ENCODE measurements around the gene CCDC85C. TPM values are rescaled to one million over a fixed set of nuclear protein-coding genes. Genes with fewer than 3 reads are reported as not detected.

CCDC85C gene
- total RNA-seq, 1 donor from 2014 or later, result 7.3 TPM

DNA sequence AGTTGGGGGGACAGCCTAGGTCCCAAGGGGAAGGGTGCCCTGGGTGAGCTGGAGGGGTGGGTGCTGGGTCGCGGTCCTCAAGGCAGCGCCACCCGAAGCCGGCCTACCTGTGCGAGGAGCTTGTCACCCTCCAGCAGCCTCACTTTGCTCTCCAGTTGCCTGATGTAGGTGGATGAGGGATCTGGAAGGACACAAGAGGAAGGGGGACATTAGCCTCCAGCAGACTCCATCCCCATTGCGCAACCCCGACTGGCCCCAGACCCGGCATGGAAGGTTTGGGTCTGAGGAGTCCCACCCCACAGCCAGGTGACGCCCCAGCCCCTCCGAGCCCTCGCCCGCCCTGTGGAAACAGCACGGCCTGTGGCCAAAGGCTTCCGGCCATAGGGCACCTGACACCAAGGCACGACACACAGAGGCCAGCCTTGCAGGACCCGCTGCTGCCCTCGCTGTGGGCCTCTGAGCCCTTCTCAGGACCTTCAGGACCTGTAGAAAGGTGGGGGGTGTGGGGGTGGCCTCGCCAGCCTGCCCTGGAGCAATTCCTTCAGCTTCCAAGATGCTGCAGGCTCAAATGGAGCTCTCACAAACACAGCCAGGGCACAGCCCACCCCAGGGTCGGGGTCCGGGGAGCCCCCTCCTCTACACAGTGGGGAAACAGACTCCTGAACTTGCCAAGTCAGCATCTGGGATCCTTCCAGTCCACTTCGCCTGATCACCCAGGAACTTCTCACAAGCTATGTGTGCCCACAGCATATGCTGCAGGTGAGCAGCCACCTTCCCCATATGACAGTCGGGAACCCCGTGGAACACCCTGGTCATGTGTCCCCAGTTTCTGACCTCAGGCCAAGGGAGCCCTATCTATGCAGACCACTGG, 67.9 kb downstream of the CCDC85C start:
- DNase-seq (ENCODE audit: low spot score), result no peak
- H3K36me3 Mint-ChIP-seq (ENCODE audit: low read depth), result no peaks in the 10 kb centered on the region
- no peaks in the 10 kb centered on the region for H3K9me3 Mint-ChIP-seq
- intact Hi-C loops (cut with micrococcal nuclease), result no loop called here
- no peaks in the 10 kb centered on the region for H3K27me3 Mint-ChIP-seq (ENCODE audit: low read depth)
- H3K27ac Mint-ChIP-seq, result no peak overlapping the region
- no peak overlapping the region for H3K4me3 Mint-ChIP-seq (ENCODE audit: low read depth)
- H3K4me1 Mint-ChIP-seq (ENCODE audit: low read depth), result no peaks in the 10 kb centered on the region

DNA sequence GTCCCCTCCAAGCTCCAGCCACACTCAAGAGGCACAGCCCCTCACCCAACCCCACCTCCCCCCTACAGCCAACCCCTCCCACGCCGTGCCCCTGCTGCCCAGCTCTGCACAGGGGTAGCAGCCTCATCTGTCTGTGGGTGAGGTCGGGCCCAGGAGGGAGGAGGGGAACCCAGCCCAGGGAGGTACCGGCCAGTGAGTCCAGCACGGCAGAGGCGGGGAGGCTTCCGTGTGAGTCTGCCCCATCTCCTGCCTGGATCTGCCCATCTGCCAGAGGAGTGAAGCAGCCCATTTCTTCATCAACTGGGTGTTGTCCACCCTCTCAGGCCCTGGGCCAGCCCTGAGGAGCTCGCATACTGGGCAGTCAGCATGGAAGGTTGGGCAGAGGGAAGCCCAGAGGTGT, 68.6 kb downstream of the CCDC85C start:
- Mint-ChIP-seq H3K4me3 (ENCODE audit: low read depth) (no peak overlapping the region), H3K4me1 (ENCODE audit: low read depth) (no peaks in the 10 kb centered on the region), H3K36me3 (ENCODE audit: low read depth) (no peaks in the 10 kb centered on the region), H3K27ac (no peak overlapping the region), H3K27me3 (ENCODE audit: low read depth) (no peaks in the 10 kb centered on the region), H3K9me3 (no peaks in the 10 kb centered on the region)
- DNase-seq (ENCODE audit: low spot score), result no peak
- intact Hi-C loops (cut with micrococcal nuclease), result no loop called here

DNA sequence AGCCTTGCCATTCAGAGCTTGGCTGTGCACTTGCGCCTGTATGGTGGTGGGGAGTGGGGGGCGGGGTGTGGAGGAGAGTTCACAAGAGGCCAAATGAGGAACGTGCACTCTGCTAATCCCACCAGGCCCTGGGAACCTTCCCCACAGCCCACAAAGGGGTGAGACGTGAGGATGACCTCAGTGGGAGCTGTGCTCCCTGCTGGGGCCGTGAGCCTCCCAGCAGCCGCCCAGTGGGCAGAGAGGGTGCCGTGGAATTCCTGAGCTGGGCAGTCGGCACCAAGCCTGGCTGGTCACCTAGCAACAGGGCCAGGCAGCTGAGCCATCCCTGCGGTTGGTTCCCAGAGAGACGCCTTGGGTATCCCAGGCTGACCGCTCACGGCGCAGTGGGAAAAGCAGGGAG, 69.1 kb downstream of the CCDC85C start:
- Mint-ChIP-seq H3K27me3 (ENCODE audit: low read depth) (no peaks in the 10 kb centered on the region), H3K27ac (no peak overlapping the region)
- intact Hi-C loops (cut with micrococcal nuclease), result no loop called here

DNA sequence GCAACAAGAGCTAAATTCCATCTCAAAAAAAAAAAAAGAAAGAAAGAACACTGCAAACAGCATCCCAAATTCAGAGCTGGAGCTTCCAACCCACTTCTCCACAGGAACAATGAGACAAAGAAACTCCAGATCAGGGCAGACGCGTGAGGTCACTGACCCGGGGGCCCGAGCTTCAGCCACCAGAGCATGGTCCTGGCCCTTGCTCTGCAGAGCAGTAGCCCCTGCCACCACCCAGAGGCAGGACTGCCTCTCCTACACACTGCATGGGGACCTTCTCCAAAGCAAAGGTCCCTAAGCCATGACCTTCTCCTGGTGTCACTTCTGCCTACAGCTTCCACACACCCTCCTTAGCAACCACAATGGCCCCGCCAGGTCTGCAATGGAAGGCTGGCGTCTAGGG, 69.7 kb downstream of the CCDC85C start:
- intact Hi-C loops (cut with micrococcal nuclease), result no loop called here
- H3K4me3 Mint-ChIP-seq (ENCODE audit: low read depth), result no peak overlapping the region
- no peaks in the 10 kb centered on the region for H3K36me3 Mint-ChIP-seq (ENCODE audit: low read depth)
- H3K27ac Mint-ChIP-seq, result no peak overlapping the region
- no peaks in the 10 kb centered on the region for H3K9me3 Mint-ChIP-seq
- DNase-seq (ENCODE audit: low spot score), result no peak
- H3K27me3 Mint-ChIP-seq (ENCODE audit: low read depth), result no peaks in the 10 kb centered on the region
- no peaks in the 10 kb centered on the region for H3K4me1 Mint-ChIP-seq (ENCODE audit: low read depth)

More for the DNA sequence above, 69.1 kb downstream of the CCDC85C start:
- no peak for DNase-seq (ENCODE audit: low spot score)
- Mint-ChIP-seq H3K4me3 (ENCODE audit: low read depth) (no peak overlapping the region), H3K36me3 (ENCODE audit: low read depth) (no peaks in the 10 kb centered on the region), H3K4me1 (ENCODE audit: low read depth) (no peaks in the 10 kb centered on the region), H3K9me3 (no peaks in the 10 kb centered on the region)

DNA sequence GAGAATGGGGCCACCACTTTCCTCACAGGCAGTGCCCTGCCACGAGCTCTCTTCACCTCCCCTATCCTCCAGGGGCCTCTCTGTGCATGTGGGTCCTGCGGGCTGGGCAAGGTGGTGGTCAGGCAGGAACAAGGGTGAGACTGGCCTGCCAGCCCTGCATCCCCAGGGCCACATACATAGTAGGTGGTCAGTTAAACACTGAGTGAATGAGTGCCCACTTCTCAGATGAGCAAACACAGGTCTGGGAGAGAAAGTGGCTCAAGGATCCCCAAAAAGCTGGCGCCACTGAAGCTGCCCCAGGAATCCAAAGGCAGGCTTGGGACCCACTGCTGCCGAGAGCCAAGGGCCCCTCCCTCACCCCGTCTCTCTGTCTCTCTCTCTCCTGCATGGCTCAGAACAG, 71.7 kb downstream of the CCDC85C start:
- Mint-ChIP-seq H3K36me3 (ENCODE audit: low read depth) (no peaks in the 10 kb centered on the region), H3K27me3 (ENCODE audit: low read depth) (no peaks in the 10 kb centered on the region), H3K4me1 (ENCODE audit: low read depth) (no peaks in the 10 kb centered on the region), H3K27ac (no peak overlapping the region), H3K4me3 (ENCODE audit: low read depth) (no peak overlapping the region), H3K9me3 (no peaks in the 10 kb centered on the region)
- intact Hi-C loops (cut with micrococcal nuclease), result no loop called here
- DNase-seq (ENCODE audit: low spot score), result no peak

DNA sequence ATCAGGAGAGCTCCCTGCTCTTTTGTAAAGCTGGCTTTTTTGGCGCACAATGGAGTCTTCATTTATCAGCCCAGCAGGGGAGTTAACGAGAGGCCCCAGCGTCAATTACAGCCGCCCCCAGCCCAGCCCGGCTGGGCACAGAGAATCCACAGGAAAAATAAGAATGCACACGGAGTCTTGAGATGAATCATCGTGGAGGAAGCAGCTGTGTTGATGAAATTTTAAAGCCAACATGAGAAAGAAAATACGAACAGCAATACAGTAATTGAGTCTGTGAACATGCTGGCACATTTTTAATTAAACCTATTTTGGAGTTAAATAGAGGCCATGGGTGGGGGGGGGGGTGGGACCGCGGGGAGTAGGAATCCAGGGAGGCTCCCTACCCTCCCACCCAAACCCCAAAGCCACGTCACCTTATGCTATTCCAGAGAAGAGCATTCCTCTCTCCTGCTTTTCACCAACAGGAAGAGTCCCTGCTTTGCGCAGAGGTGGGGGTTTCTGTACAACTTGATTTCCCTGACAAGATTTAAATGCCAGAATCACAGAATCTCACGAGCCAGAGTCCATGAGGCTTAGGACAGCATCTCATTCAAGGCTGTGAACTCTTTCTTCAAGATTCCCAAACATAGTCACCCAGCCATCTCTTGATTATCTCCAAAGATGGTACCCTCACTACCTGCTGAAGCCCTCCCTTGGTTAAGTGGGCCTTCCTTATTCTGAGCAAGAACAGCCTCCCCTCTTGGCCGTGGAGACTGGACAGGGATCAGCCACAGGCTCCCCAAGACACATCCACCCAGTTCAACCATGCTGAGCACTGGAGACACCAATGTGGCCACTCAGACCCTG, 72.5 kb downstream of the CCDC85C start:
- Mint-ChIP-seq H3K4me1 (ENCODE audit: low read depth) (no peaks in the 10 kb centered on the region), H3K36me3 (ENCODE audit: low read depth) (no peaks in the 10 kb centered on the region)
- DNase-seq (ENCODE audit: low spot score), result no peak

DNA sequence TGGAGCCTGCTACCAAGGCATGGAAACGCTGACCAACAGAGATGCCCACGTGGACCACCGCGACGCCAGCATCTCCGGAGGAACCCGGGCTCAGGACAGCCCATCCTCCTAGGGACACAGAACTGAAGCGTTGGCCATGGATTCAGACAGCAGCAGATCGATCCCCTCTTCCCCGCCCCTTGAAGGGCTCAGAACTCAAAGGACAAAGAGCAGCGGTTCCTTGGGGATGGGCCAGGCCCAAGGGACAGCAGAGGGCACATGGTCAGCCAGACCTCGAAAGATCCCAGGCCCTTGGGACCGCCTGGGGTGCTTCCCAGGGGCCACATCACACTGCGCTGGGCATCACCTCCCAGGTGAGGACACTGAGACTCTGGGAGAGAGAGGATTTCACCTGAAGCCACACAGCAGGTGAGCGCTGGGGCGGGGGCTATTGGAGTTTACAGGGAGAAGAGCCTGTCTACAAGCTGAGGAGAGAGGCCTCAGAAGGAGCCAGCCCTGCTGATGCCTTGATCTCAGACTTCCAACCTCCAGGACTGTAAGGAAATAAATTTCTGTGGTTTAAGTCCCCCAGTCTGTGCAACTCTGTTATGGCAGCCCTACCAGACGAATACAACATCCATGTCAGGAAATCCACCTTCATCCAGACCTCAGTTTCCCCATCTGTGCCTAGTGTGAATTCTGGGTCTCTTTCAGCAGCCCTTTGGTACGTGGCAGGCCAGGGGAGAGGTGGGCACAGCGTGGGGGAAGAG, 73.4 kb downstream of the CCDC85C start:
- H3K9me3 Mint-ChIP-seq, result no peaks in the 10 kb centered on the region
- intact Hi-C loops (cut with micrococcal nuclease), result no loop called here

More for the DNA sequence above, 72.5 kb downstream of the CCDC85C start:
- intact Hi-C loops (cut with micrococcal nuclease), result no loop called here
- no peaks in the 10 kb centered on the region for H3K9me3 Mint-ChIP-seq
- H3K4me3 Mint-ChIP-seq (ENCODE audit: low read depth), result no peak overlapping the region
- H3K27ac Mint-ChIP-seq, result no peak overlapping the region
- H3K27me3 Mint-ChIP-seq (ENCODE audit: low read depth), result no peaks in the 10 kb centered on the region

DNA sequence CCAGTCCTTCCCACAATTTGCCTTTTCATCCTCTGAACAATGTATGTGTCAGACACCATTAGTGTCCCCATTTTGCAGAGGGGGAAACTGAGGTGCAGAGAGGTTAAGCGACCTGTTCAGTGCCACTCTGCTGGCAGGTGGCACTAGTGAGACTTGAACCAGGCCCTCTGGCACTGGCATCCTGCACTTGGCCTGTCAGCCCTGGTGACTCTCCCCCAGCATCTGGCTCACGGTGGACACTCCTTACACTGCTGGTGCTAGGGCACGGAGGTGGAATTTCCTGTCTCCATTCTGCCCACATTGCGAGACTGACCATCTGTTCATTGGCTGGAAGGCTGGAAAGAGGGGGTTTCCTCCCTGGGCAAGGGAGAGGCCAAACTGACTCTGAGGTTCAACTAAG, 74.1 kb downstream of the CCDC85C start:
- no peaks in the 10 kb centered on the region for H3K9me3 Mint-ChIP-seq
- no peaks in the 10 kb centered on the region for H3K27me3 Mint-ChIP-seq (ENCODE audit: low read depth)
- no peaks in the 10 kb centered on the region for H3K36me3 Mint-ChIP-seq (ENCODE audit: low read depth)
- intact Hi-C loops (cut with micrococcal nuclease), result no loop called here
- H3K4me1 Mint-ChIP-seq (ENCODE audit: low read depth), result peaks cover 1% of the 10 kb centered on the region
- no peak for DNase-seq (ENCODE audit: low spot score)
- H3K4me3 Mint-ChIP-seq (ENCODE audit: low read depth), result no peak overlapping the region
- H3K27ac Mint-ChIP-seq, result no peak overlapping the region

More for the DNA sequence above, 73.4 kb downstream of the CCDC85C start:
- Mint-ChIP-seq H3K36me3 (ENCODE audit: low read depth) (no peaks in the 10 kb centered on the region), H3K4me3 (ENCODE audit: low read depth) (no peak overlapping the region), H3K4me1 (ENCODE audit: low read depth) (no peaks in the 10 kb centered on the region), H3K27me3 (ENCODE audit: low read depth) (no peaks in the 10 kb centered on the region), H3K27ac (no peak overlapping the region)
- DNase-seq (ENCODE audit: low spot score), result no peak

DNA sequence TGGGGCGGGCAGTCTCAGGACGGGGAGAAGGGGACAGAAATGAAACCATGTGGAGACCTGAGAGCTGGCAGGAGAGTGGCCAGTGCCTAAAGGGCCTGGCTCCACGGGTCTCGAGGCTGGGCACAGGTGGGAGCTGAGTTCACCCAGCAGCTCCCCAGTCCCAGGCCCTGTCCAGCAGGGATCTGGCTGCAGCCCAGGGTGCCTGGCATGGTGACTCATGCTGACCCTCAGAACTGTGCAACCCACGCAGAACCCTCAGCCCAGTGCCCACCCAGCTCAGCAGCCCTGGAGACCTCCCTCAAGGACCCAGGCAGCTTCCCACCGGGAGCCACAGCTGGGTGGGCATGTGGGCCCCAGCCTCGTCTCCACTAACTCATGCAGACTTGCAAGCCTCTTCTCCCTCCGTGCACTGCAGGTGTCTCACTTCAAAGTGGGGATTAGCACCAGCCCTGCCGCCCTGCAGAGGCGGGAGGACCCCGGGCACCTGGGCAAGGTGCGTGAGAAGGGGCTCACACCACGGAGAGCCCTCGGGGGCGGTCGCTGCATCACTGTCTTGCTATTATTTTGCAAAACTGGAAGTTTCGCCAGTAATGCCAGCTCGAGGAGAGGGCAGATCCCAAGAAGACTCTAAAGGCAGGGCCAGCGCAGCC, 76.5 kb downstream of the CCDC85C start:
- no peaks in the 10 kb centered on the region for H3K27me3 Mint-ChIP-seq (ENCODE audit: low read depth)

DNA sequence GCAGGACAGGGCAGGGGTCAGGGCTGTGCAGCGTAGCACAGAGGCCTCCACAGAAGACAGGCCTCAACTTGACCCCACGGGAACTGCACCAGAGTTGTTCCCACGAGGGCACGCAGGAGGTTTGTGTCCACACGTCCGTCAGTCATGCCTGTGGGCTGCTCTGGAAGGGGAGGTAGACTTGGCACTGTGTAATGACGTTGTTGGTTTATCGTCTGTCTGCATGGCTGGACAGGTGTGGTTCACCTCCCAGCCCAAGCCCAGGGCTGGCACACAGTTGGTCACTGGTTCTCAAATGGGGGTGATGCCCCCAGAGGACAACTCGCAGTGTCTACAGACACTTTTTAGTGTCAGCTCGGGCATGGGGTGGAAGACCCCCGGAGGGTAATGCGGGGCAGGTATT, 77.0 kb downstream of the CCDC85C start:
- Mint-ChIP-seq H3K27me3 (ENCODE audit: low read depth) (no peaks in the 10 kb centered on the region), H3K4me3 (ENCODE audit: low read depth) (no peak overlapping the region), H3K4me1 (ENCODE audit: low read depth) (peaks cover 1% of the 10 kb centered on the region), H3K36me3 (ENCODE audit: low read depth) (no peaks in the 10 kb centered on the region), H3K9me3 (no peaks in the 10 kb centered on the region), H3K27ac (no peak overlapping the region)
- no peak for DNase-seq (ENCODE audit: low spot score)
- intact Hi-C loops (cut with micrococcal nuclease), result no loop called here

More for the DNA sequence above, 76.5 kb downstream of the CCDC85C start:
- Mint-ChIP-seq H3K27ac (no peak overlapping the region), H3K9me3 (no peaks in the 10 kb centered on the region), H3K4me3 (ENCODE audit: low read depth) (no peak overlapping the region), H3K36me3 (ENCODE audit: low read depth) (no peaks in the 10 kb centered on the region), H3K4me1 (ENCODE audit: low read depth) (peaks cover 1% of the 10 kb centered on the region)
- no peak for DNase-seq (ENCODE audit: low spot score)
- intact Hi-C loops (cut with micrococcal nuclease), result no loop called here

DNA sequence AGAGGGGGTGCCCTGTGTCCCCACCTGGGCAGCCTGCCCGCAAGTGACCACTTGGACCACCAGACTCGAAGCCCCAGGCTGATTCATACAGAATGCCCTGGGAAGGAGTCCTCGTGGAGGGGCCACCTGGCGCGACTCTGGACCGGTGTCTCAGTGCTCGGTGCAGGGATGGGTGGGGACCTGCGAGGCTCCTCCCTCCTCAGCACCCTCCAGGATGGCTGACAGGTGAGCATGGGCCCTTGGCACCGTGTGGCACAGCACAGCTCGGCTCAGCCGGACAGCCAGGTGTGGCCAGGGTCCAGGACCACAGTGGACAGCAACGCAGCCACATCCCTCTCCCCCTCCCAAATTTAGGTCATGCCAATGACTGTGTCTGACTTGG, 78.3 kb downstream of the CCDC85C start:
- DNase-seq (ENCODE audit: low spot score), result no peak
- H3K4me3 Mint-ChIP-seq (ENCODE audit: low read depth), result no peak overlapping the region
- no peaks in the 10 kb centered on the region for H3K9me3 Mint-ChIP-seq
- no peak overlapping the region for H3K27ac Mint-ChIP-seq
- intact Hi-C loops (cut with micrococcal nuclease), result no loop called here
- H3K4me1 Mint-ChIP-seq (ENCODE audit: low read depth), result peaks cover 1% of the 10 kb centered on the region
- H3K36me3 Mint-ChIP-seq (ENCODE audit: low read depth), result no peaks in the 10 kb centered on the region
- no peaks in the 10 kb centered on the region for H3K27me3 Mint-ChIP-seq (ENCODE audit: low read depth)

Measured in activated T-helper 2 cell treated with anti-CD3 and anti-CD28 coated beads, Interferon-gamma antibody, Interleukin-2, Interleukin-4, amounts not matched to agents 10 μg/mL and 5 μg/mL and 100 μg/mL, durations not matched to agents 14 hours and 24 hours and 36 hours (primary cell).